HG02610 (cell line): ENCODE results near the gene NAA25.
A peak's percentile ranks its signal among the peaks of the same experiment; 100 is the strongest.
"Not testable (repeated sequence)": the region's sequence is repeated elsewhere in the genome, so short reads cannot be mapped to it uniquely, and the experiment has no call there.

Source experiments
- ATAC-seq: cut with Tn5 transposase; IDR thresholded peaks from one replicate; pipeline ENCODE4 v1.9.1; 2021; ENCODE audit warnings: mild to moderate bottlenecking, moderate library complexity; ENCODE audit not compliant: unreplicated experiment

NAA25 gene

DNA sequence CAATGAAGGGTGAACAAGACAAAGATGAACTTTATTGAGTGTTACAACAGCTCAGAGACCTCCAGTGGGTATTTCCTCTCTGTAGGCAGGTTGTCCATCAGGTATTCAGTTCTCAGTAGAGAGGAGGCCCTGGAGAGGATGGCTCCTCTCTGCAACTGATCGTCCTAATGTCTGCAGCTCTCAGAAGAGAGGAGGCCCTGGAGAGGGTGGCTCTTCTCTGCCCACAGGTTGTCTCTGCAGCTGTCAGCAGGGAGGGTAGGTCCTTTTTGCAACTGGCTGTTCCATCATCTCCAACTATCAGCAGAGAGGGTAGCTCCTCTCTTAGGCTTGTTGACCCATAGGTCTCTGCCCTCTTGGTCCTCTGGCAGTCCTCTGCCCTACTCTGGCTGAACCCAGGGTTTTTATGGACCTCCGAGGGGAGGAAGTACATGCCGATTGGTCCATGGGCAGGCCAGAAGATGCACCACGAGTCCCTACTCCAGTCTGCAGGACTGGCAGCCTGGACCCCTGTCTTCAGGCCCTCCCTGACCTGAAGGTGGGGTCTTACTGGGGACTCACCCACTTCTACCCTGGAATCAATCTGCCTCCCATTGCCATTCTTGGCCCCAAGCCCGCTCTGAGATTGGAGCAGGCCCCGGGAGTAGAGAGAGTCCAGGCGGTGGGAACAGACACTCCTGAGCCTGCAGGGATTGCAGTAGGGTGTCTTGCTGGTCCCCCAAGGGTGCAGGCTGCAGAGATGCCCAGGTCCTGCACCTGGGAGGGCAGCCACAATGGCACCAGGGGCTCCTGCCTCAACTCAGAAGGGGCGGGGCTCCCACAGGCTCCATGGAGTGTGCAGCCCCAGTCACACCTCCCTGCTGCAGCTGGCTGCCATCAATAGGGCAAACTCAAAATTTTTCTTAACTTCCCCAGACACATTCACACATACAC is 97.9 kb downstream of the NAA25 start:
- no peak for ATAC-seq

DNA sequence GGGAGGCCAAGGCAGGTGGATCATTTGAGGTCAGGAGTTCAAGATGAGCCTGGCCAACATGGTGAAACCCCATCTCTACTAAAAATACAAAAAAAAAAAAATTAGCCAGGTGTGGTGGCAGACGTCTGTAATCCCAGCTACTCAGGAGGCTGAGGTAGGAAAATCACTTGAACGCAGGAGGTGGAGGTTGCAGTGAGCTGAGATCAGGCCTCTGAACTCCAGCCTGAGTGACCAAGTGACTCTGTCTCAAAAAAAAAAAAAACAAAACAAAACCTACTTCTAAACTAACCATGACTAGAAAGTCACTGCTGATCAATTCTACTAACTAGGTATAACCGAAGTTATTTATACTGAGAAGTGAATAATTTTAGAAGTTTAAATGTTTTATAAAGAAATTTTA is 99.0 kb downstream of the NAA25 start:
- not testable (repeated sequence) for ATAC-seq

DNA sequence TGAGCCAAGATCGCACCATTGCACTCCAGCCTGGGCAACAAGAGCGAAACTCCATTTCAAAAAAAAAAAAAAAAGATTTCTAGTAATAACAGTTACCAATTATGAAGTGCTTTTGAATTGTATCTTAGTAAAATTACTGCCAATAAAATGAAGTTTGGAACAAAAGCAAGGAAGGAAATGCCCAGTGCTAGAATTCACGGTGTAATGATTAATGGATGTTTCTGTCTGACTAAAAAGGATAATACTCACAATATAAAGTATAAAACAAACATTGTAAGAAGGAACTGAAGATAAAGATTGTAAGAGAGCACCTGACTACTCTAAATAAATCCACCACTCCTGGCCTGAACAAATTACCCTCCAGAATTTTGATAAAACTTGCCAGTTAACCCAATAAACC is 99.7 kb downstream of the NAA25 start:
- no peak for ATAC-seq

- no peak for ATAC-seq
Measured at GRCh38 chr12:112007945-112008344, 100.6 kb downstream of the NAA25 start.

DNA sequence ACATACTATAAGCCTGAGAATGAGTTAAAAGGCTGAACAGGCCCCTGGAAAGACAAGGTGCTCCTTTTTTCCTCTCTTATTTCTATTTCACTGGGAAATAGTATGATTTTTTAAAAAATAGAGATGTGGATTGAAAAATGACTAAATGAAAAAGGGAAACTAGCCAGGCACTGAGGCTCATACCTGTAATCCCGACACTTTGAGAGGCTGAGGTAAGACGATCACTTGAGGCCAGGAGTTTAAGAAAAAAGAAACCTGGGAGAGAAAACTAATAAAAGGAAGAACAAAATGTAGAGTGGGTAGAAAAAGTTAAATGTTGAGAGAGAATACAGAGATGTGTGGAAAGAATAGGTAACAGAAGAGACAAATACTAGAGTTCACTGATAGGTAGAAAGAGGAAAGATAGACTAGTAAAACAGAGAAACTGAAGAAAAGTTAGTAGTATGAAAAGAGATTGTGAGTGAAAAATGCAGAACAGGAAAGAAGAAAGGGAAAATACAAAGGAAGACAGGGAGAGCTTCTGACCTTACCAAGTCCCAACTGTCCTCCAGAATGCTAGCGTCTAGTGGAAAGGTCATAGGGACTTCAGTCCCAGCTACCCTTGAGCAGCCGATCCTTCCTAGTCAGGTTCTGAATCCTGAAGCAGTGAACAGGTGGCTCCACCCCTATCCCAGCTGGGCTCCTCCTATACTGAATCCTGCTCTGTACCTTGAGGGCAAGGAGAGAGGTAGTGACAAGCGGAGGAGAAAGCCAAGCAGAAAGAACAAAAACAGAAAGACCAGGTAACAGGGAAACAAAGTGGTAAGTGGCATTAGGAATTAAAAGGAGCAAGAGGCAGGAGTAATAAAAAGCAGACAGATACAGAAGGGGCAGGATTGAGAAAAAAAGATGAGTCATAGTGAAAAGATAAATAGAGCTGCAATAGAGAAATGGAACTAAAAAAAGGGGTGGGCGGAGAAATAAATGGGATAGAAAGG is 102.9 kb downstream of the NAA25 start:
- no peak for ATAC-seq

DNA sequence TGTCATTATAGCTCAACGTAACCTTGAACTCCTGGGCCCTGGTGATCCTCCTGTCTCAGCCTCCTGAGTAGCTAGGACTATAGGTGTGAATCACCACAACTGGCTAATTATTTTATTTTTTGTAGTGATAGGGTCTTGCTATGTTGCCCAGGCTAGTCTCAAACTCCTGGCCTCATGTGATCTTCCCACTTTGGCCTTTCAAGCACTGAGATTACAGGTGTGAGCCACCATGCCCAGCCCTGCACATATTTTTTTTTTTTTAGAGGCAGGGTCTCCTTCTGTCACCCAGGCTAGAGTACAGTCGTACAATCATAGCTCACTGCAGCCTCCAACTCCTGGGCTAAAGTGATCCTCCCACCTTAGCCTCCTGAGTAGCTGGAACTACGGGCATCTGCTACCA is 104.5 kb downstream of the NAA25 start:
- no peak for ATAC-seq

- no peak for ATAC-seq
Measured at GRCh38 chr12:112001576-112001975, 107.0 kb downstream of the NAA25 start.

GRCh38 chr12:112000820-112001219 is 107.8 kb downstream of the NAA25 start:
- no peak for ATAC-seq

GRCh38 chr12:111999129-111999528 is 109.5 kb downstream of the NAA25 start:
- not testable (repeated sequence) for ATAC-seq

DNA sequence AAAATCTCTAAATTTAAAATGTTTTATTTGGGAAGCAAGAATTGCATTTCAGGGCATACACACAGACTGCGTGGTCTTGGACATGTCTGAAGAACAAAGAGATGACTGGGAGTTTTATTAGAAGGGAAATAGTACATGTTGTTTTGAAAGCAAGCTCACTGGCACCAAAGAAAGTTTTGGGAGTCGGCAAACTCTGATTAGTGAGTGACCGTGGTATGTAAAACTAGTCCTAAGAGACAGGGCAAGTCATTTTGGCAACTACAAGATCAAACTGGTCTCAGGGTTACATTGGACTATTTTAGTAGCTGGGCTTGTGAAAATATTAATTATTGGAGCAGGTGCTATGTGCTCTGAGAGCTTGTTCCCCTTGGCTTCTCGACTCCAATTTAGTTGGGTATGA is 110.6 kb downstream of the NAA25 start:
- ATAC-seq: no peak

GRCh38 chr12:111997300-111997699 is 111.3 kb downstream of the NAA25 start:
- ATAC-seq: no peak

DNA sequence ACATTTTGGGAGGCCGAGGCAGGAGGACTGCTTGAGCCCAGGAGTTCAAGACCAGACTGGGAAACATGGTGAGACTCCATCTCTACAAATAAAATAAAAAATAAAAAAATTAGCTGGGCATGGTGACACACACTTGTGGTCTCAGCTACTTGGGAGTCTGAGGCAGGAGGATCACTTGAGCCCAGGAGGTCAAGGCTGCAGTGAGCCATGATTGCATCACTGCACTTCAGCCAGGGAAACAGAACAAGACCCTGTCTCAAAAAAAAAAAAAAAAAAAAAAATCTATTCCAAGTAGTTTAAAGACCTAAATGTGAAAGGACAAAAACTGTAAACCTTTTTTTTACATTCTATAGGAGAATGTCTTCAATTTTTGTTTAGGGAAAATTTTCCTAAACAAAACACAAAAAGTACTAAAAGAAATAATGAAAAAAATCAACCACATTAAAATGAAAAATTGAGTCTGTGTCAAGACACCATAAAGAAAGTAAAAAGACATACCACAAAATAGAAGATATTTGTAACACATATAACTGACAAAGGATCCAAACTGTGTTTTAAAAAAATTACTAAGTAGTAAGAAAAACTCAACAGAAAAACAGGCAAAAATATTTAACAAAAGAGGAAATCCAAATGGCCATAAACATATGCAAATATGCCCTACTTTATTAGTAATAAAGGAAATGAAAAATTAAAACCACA is 112.7 kb downstream of the NAA25 start:
- no peak for ATAC-seq

DNA sequence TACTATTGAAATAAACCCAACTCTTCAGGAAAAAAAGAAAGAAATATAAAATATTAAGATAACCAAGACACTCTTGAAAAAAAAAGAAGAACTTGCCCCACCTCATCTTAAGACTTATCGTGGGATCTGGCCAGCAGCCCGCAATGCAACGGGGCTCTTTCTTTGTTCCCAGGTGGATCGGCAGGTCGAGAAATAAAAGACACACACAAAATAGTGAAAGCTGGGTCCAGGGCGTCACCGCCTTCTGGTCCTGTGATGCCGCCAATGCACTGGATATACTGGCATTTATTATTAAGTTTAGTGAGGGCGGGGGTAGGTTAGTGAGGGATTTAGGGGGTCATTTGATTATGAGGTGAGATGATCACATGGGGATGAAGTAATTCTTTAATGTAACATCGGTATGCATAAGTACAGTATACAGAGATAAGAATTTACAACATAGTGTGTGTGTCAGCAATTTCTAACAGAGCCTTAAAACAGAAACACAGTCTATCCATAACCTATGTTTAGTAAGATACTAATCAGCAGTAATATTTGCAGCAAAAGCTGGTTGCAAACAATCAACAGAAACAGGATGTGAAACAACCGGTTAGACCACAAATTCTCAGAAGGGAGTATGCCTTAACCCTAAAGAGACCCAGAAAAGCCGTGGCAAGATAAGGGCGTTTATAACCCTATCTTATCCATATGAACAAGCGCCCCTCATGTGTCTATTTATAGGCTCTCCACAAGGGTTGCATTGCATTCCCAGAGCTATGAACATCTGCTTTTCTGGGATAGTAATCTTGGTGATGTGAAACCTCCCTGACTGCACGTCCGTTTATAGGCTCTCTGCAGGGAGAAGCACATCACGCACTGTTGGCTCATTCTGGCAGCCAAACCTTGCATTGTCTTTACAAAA is 114.1 kb downstream of the NAA25 start:
- ATAC-seq: peak; percentile 8

DNA sequence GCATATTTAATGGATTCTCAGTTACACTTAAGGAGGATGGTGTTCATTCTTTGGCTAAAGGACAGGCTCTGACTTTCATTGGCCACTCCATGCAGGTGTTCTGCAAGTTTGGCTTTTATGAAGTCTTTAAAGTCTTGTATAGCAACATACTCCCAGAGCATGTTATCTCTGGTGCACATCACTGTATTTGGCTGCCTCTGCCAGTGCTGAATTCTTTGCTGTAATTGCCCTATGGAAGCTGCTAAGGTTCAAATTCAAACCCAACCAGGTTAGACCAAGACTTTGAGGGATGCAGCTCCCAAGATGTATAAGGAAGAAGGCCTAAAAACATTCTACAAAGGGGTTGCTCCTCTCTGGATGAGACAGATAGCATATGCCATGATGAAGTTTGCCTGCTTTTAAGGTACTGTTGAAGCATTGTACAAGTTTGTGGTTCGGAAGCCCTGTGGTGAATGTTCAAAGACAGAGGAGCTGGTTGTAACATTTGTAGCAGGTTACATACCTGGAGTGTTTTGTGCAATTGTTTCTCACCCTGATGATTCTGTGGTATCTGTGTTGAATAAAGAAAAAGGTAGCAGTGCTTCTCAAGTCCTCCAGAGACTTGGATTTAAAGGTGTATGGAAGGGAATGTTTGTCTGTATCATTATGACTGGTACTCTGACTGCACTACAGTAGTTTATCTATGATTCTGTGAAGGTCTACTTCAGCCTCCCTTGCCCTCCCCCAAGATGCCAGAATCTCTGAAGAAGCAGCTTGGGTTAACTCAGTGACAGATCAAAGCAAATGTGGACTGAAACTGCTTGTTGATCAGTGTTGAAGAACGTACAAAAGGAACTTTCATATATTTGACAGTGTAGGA is 115.1 kb downstream of the NAA25 start:
- peak; percentile 69 for ATAC-seq

DNA sequence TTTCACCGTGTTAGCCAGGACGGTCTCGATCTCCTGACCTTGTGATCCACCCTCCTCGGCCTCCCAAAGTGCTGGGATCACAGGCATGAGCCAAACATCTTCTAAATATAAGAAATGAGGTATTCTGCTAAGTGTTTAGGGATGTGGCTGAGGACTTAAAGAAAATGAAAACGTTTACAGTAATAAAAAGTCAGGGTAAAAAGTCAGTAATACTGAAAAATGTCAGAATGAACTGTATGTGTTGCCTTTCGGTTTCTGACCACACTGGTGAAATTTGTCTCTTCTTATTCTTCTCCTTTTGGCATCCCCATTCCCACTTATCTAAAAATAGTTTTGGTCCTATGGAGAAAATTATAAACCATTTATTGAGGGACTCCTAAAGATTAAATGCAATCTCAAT is 116.1 kb downstream of the NAA25 start:
- ATAC-seq: no peak

- ATAC-seq: no peak
Measured at GRCh38 chr12:111991946-111992345, 116.6 kb downstream of the NAA25 start.

GRCh38 chr12:111991535-111991934 is 117.0 kb downstream of the NAA25 start:
- ATAC-seq: no peak

DNA sequence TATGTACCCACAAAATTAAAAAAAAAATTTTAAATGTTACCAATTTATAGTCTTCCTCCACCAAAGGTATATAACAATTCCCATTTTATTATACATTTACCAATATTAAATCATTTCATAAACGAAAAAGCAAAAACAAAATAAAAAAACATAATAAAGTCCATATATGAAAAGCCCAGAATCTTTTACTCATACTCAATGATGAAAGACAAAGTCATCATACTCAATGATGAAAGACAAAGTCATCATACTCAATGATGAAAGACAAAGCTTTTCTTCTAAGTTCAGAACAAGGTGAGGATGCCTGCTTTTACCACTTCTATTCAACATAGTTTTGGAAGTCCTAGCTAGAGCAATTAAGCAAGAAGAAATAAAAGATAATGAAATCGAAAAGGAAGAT is 123.8 kb downstream of the NAA25 start:
- ATAC-seq: no peak

DNA sequence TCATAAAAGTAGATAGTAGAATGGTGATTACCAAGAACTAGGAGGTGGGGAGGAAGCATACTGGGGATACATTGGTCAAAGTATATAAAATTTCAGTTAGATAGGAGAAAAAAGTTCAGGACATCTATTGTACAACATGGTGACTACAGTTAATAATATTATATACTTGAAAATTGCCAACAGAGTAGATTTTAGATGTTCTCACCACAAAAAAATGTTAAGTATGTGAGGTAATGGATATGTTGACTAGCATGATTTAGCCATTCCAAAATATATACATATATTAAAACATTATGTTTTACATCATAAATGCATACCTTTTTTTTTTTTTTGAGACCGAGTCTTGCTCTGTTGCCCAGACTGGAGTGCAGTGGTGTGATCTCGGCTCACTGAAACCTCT is 126.6 kb downstream of the NAA25 start:
- ATAC-seq: no peak
